ENCODE data around the gene TTL.
"Not testable (repeated sequence)": the region's sequence is repeated elsewhere in the genome, so short reads cannot be mapped to it uniquely, and the experiment has no call there.

GRCh38 chr2:112432390-112432734, 49.6 kb upstream of the TTL start:
- TF ChIP-seq CTCF (conservative IDR thresholded peaks at IDR 0.05; ENCODE audit: low read depth, low read length); EZH2 (IDR thresholded peaks at IDR 0.05; ENCODE audit: low read length, unreplicated experiment): not testable (repeated sequence)
